Bladder microvascular endothelial cell (primary cell): ENCODE measurements around the gene DAZ3. TPM values are rescaled to one million over a fixed set of nuclear protein-coding genes. Genes with fewer than 3 reads are reported as not detected.

Source experiments
- total RNA-seq: library from RNA; depleted of rRNA; stranded (reverse); fragments of >200 nt; gene quantifications from 2 replicates; pipeline ENCODE4 v1.2.3, GENCODE V29; 2014

The DAZ3 gene
- total RNA-seq, result not detected in 2 replicates

GRCh38 chrY:24813293-24813692 lies at the start of gene DAZ3:
DAZ3 (minus strand) TSS chrY:24813393; CDS start chrY:24813185, 208 bp downstream.

GRCh38 chrY:24833619-24834018 lies 20.4 kb upstream of the DAZ3 start, which contains the start of gene DAZ4:
DAZ4 (plus strand) TSS chrY:24833919; CDS start chrY:24834127, 208 bp downstream.

Other genes with a start within 250 kb of the DAZ3 start
- gene BPY2B, start 195.4 kb downstream of the DAZ3 start, total RNA-seq, result not detected in 2 replicates
- gene DAZ4, start 20.5 kb upstream of the DAZ3 start, total RNA-seq, result not detected in 2 replicates
- not detected in 2 replicates for gene BPY2C, start 238.7 kb upstream of the DAZ3 start, total RNA-seq